Retinal pigment epithelial cell (primary cell): Measurements from ENCODE around the gene NCBP3.

Experiments
- DNase-seq: peaks from one replicate; pipeline ENCODE4 v3.0.0-alpha.2; 2010; ENCODE audit warnings: low read depth
- H3K4me3 ChIP-seq: 2 replicates; pipeline ENCODE4 v1.5.1; 2011; ENCODE audit warnings: mild to moderate bottlenecking, low read length, control low read depth, moderate library complexity
- TF ChIP-seq, protein P1 (sequence below): conservative IDR thresholded peaks from 2 replicates; pipeline ENCODE4 v1.5.1; 2011; ENCODE audit warnings: low read depth, low read length, control low read depth, inconsistent platforms

The NCBP3 gene

DNA sequence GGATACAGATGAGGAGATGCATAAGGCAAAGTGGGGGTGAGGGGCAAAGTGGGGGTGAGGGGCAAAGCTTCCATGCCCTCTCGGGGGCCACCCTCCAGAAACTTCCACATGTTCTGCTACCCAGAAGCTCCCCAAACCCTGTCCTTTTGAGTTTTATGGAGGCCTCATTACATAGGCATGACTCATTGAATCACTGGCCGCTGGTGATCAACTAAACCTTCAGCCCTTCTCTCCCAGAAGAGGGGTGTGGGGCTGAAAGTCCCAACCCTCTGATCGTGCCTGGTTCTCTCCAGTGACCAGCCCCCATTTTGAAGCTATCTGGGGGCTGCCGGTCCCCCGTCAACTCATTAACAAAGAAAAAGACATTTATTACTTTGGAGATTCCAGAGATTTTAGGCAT, 72.5 kb downstream of the NCBP3 start:
- no peak overlapping the region for H3K4me3 ChIP-seq
- TF ChIP-seq, protein P1, sequence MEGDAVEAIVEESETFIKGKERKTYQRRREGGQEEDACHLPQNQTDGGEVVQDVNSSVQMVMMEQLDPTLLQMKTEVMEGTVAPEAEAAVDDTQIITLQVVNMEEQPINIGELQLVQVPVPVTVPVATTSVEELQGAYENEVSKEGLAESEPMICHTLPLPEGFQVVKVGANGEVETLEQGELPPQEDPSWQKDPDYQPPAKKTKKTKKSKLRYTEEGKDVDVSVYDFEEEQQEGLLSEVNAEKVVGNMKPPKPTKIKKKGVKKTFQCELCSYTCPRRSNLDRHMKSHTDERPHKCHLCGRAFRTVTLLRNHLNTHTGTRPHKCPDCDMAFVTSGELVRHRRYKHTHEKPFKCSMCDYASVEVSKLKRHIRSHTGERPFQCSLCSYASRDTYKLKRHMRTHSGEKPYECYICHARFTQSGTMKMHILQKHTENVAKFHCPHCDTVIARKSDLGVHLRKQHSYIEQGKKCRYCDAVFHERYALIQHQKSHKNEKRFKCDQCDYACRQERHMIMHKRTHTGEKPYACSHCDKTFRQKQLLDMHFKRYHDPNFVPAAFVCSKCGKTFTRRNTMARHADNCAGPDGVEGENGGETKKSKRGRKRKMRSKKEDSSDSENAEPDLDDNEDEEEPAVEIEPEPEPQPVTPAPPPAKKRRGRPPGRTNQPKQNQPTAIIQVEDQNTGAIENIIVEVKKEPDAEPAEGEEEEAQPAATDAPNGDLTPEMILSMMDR = no peak
- no peak for DNase-seq

DNA sequence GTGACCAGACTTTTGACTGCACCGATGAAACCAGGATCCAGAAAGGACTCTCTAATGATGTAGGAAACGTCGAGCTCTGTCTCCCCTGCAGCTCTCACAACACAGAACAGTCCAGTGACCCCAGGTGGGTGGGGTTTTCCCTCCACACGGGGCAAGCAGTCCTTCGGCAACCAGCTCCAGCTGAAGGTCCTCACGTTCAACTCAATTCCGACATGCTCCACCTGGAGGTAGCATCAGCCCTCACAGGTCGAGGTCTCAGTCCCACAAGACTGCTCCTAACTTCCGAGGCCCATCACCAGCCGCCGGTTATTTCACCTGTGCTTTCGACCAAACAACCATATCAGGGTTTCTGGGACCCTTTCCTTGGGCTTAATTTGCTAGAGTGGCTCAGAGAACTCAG, 73.3 kb downstream of the NCBP3 start:
- DNase-seq = no peak
- H3K4me3 ChIP-seq = no peak overlapping the region
- TF ChIP-seq, protein P1 = no peak

DNA sequence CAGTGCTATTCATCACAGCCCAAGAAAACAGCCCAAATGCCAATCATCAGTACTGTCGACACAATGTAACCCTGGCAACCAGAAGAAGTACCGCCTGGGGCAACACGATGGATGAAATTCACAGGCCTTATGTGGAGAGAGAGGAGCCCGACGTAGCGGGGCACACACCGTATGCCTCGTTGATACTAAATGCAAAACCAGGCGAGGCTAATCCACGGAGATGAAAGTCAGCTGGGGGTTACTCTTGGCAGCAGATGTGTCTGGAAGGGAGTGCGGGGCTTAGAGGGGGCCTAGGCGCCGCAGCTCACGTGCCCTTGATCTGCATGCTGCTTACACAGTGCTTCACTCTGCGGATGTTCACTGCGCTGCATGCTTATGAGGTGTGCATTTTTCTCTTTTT, 74.9 kb downstream of the NCBP3 start:
- no peak for DNase-seq
- no peak overlapping the region for H3K4me3 ChIP-seq
- TF ChIP-seq, protein P1 = no peak

DNA sequence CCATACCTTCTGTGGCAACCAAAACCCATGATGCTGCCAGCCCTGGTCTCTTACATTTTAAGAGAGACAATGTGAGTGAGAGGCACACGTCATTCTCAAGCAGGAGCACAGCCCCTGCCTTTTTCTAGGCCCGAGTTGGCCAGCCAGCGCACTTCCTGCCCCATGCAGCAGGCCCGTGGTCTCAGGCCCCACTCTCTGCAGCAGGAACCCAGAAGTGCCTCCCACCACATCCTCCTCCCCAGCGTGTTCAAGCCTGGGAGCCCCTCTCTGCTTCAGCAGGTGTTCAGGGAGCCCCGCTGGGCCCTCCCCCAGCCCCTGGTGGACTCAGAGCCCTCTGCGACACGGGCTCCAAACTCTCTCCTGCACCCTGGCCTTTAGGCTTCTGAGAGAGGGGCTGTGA, 75.6 kb downstream of the NCBP3 start:
- TF ChIP-seq, protein P1 = no peak
- H3K4me3 ChIP-seq = no peak overlapping the region
- no peak for DNase-seq

DNA sequence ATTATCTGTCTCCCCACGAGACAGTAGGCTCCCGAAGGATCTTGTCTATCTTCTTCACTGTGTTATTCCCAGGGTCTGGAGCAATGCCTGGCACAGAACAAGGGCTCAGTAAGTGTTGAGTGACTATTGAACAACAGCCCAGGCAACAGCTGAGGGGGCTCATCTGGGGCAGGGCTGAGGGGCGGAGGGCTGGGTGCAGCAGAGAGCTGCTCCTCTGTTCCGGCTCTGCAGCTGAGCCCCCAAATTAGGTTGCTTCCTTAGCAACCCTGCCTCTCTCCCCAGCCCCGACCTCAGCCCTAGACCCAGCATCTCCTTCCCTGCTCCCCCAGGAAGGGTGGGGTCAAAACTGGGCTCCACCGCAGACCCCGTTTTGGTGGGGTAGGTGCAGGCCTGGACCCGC, 77.3 kb downstream of the NCBP3 start:
- TF ChIP-seq, protein P1 = no peak
- H3K4me3 ChIP-seq = no peak overlapping the region
- no peak for DNase-seq

DNA sequence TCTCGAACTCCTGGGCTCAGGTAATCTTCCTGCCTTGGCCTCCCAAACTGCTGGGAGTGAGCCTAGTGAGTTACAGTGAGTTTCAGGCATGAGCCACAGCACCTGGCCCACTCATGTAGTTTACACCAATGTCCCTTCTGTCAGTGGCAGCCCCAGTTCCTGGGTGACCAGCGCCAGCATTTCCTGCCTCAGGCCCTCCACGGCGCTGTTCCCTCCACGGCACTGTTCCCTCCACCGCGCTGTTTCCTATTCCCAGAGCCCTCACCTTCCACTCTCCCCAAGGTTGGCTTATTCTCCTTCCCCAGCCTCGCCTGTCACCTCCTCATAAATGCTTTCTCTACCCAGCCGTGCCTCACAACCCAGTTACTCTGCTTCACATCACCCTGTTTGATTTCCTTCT, 77.7 kb downstream of the NCBP3 start:
- no peak overlapping the region for H3K4me3 ChIP-seq
- no peak for DNase-seq
- TF ChIP-seq, protein P1 = no peak

DNA sequence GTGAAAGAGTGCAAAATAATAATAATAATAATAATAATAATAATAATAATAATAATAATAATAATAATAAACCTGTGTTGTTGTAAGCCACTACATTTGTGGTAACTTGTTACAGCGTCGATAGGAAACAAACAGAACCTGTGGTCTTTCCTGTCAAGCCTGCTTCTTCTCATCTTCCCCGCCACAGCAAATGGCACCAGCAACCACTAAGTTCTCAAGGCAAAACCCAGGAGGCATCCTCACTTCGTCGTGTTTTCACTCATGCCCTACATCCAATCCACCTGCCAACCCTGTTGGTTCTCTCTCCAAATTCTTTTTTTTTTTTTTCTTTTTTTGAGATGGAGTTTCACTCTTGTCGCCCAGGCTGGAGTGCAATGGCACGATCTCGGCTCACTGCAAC, 79.3 kb downstream of the NCBP3 start:
- DNase-seq = no peak
- H3K4me3 ChIP-seq = no peak overlapping the region
- TF ChIP-seq, protein P1 = no peak
